Stimulated activated CD4-positive, alpha-beta T cell treated with anti-CD3 and anti-CD28 coated beads, Interleukin-4, amount 100 ng/mL, for 4 hours (primary cell): Measurements from ENCODE around the gene DNAH14.
"Not testable (repeated sequence)": the region's sequence is repeated elsewhere in the genome, so short reads cannot be mapped to it uniquely, and the experiment has no call there.

Source experiments
- DNase-seq, 2 experiments: peaks; one replicate each; pipeline ENCODE4 v3.0.0-alpha.2; 2020

Gene DNAH14

GRCh38 chr1:225004396-225004795, 74.9 kb downstream of the DNAH14 start:
- DNase-seq, result no peak

DNA sequence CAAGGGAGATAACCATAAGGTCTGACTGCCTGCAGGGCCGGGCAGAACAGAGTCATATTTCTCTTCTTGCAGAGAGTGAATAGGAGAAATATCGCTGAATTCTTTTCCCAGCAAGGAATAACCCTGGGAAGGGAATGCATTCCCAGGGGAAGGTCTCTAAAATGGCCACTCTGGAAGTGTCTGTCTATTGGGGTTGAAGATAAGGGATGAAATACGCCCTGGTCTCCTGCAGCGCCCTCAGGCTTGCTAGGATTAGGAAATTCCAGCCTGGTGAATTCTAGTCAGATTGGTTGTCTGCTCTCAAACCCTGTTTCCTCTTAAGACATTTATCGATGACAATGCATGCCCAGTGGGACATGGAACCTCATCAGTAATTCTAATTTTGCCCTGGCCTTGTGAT, 76.9 kb downstream of the DNAH14 start:
- DNase-seq, result not testable (repeated sequence)

DNA sequence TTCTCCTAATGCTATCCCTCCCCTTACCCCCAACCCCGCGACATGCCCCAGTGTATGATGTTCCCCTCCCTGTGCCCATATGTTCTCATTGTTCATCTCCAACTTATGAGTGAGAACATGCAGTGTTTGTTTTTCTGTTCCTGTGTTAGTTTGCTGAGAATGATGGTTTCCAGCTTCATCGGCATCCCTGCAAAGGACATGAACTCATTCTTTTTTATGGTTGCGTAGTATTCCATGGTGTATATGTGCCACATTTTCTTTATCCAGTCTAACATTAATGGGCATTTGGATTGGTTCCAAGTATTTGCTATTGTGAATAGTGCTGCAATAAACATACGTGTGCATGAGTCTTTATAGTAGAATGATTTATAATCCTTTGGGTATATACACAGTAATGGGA, 78.6 kb downstream of the DNAH14 start:
- DNase-seq, result not testable (repeated sequence)

DNA sequence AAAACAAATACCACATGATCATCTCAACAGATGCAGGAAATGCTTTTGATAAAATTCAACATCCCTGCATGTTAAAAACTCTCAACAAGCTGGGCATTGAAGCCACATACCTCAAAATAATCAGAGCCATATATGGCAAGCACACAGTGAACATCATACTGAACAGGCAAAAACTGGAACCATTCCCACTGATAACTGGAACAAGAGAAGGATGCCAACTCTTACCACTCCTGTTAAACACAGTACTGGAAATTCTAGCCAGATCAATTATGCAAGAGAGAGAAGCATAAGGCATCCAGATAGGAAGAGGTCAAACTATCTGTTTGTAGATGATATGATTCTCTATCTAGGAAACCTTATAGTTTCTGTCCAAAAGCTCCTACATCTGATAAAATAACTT, 91.6 kb downstream of the DNAH14 start:
- no peak for DNase-seq

GRCh38 chr1:225026701-225027100, 97.2 kb downstream of the DNAH14 start:
- no peak for DNase-seq

GRCh38 chr1:225036441-225036840, 107.0 kb downstream of the DNAH14 start:
- DNase-seq, result not testable (repeated sequence)

DNA sequence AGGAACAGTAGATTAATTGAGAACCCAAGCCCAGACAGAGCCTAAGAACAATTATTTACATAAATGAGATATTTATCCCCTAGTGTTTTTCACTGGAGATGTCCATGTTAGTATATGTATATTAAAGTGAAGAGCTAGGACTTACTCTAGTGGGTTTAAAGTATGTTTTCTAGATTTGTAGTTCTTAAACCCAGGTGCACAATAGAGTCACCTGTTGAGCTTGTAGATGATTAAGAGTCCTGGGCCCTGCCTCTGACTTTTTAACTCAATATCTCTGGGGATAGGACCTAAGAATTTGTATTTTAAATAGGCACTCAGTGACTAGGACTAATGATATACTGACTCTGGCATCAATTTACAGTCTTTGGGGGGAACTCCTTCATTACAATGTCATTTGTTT, 112.8 kb downstream of the DNAH14 start:
- no peak for DNase-seq

GRCh38 chr1:225044258-225044657, 114.8 kb downstream of the DNAH14 start:
- DNase-seq, result no peak

- no peak for DNase-seq
Observed at GRCh38 chr1:225049594-225049993, 120.1 kb downstream of the DNAH14 start.

DNA sequence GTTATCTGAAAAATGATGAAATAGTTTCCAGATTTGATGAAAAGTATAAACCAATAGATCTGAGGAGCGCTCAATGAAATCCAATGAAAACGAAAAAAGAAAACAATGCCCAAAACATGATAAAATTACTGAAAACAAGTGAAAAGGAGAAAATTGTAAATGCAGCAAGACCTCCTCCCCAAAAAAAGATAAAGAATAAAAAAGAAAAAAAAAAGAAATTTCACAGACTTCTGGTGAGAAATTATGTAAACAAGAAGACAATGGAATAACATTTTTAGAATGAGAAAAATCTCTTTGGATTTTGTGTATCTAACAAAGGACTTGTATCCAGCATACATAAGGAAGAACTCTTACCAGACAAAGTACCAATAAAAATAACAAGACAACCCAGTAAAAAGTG, 134.2 kb downstream of the DNAH14 start:
- DNase-seq, result no peak

DNA sequence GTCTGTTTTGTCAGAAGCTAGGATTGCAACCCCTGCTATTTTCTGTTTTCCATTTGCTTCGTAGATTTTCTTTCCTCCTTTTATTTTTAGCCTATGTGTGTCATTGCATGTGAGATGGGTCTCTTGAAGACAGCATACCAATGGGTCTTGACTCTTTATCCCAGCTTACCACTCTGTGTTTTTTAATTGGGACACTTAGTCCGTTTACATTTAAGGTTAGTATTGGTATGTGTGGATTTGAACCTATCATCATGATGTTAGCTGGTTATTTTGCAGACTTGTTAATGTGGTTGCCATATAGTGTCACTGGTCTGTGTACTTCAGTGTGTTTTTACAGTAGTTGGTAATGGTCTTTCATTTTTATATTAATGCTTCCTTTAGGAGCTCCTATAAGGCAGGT, 141.5 kb downstream of the DNAH14 start:
- DNase-seq, result no peak

DNA sequence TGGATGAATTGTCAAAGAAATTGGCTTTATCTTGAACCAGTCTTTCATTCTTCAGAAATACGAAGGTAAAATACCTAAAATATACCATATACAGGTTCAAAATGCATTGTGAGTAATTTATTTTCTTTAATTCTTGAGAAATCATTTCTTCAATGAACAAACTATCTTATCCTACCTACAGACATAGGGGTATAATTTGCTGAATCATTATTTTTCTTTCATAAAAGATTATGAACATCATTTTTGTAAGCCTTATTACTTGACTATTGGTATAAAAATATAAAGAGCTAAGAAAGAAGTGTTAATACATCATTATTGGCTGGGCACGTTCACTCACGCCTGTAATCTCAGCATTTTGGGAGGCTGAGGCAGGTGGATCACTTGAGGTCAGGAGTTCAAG, 167.7 kb downstream of the DNAH14 start:
- no peak for DNase-seq

GRCh38 chr1:225111000-225111399, 181.5 kb downstream of the DNAH14 start:
- no peak for DNase-seq

- DNase-seq, result no peak
Observed at GRCh38 chr1:225113265-225113664, 183.8 kb downstream of the DNAH14 start.

DNA sequence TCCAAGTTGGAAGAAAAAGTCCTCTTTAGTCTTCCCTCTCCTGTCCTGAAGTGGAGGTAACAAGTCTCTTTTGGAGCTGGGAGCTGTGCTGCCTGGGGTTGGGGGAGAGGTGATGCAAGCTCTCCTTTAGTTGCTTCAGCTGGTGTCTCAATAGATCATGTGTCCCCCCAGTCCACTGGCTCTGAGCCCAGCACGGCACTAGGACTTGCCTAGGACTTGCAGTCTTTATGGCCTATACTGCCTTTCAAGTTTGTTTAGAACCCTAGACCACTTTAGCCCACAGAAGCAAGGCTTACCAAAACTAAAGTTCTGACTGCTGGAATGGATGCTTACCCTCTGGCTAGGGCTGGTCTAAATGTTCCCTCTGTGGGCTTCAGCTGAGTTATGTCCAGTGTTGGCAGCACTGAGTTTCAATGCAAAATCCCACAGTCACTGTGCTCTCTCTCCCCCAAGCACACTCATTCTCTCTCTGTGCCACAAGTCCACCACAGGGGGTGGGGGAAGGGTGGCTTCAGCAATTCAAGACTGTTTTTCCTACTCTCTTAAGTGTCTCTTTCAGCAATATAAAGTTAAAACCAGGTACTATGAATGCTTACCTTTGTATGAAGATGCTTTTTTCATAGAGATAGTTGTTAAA, 185.0 kb downstream of the DNAH14 start:
- DNase-seq, result no peak

GRCh38 chr1:225119307-225119706, 189.8 kb downstream of the DNAH14 start:
- no peak for DNase-seq

GRCh38 chr1:225121095-225121494, 191.6 kb downstream of the DNAH14 start:
- no peak for DNase-seq

DNA sequence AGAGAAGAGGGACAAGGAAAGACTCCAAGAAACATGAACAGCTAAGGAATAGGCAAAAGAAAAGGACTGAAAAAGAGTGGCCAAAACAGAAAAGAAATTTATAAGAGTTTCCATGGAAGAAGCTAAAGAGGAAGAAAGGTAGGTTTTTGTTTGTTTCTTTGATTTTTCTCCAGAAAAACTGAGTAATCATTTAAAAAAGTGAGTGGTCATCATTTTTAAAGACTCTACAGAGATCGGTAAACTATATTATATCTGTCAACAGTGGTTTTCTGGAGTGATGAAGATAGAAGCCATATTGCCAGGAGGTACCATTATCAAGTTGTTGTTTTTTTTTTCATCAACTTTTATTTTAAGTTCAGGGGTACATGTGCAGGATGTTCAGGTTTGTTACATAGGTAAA, 202.4 kb downstream of the DNAH14 start:
- DNase-seq, result no peak

DNA sequence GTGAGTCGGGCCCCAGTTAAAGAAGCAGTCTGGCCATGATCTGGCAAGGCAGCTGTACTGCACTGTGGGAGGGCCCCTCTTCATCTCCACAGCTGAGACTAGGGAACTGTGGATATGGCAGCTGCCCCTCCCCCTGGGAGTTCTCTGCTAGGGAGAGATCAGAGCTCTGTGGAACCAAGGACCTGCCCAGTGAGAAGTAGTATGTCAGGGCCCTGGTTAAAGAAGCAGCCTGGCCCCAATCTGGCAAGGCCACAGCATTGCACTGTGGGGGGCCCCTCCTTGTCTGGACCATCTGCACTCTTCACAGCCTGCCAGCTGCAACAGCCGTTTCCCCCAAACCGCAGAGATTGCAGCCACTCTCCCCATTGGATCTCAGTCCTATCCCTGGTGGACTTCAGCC, 208.5 kb downstream of the DNAH14 start:
- DNase-seq, result no peak

DNA sequence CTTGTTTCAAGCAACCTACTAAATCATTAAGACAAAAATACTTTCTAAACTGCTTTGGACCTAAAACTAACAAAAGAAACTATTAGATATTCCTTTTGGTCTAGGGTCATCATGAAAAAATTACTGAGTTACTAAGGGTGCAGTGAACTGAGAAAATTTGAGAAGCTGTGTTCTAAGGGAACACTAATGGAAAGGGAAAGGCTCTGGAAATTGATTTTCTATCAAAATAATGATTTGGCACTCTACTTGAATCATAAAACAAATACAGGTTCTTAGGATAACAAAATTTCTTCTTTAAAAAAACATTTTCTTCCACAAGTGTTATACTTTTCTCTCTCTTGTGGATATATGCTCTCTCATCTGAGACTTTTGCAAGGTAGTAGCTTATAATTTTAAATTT, 213.5 kb downstream of the DNAH14 start:
- DNase-seq, result no peak

DNA sequence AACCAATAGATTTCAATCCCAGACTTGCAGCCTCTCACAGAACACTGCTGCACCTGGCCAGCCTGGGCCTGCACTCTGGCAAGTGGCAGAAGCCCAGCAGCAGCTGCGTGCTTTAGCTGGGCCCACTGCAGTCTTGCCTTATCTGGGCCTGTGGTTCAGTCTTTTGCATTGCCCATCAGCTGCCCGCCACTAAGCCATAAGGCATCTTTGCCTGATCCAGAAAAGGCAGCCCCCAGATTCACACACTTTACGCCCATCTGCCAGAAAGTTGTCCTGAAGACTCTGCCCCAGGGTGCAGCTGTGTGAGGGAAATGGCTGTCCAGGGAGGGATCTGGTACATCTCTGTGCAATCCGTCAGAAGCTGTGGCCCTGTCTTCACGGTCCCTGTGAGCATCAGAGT, 217.0 kb downstream of the DNAH14 start:
- no peak for DNase-seq

DNA sequence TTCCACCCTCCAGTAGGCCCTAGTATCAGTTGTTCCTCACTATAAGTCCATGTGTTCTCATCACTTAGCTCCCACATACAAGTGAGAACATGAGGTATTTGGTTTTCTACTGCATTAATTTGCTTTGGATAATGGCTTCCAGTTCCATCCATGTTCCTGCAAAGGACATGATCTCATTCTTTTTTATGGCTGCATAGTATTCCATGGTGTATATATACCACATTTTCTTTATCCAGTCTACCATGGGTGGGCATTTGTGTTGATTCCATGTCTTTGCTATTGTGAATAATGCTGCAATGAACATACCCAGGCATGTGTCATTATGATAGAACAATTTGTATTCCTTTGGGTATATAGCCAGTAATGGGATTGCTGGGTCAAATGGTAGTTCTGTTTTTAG, 218.3 kb downstream of the DNAH14 start:
- DNase-seq, result not testable (repeated sequence)

DNA sequence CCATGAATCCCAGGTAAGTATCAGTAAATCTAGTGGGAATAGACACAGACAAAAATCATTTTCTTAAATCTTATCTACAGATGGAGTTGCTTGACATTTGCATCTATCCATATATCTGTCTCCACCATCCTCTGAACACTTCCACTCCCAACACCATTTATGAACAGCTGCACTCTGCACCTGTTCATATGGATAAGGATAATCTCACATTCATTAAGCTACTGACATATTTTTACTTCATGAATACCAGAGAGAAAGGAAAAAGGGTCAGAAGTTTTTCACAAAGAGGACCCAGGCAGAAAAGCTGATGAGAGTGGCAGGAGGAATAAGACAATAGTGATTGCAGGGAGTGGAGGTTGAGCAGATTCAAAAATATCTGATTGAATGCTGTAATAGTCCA, 222.6 kb downstream of the DNAH14 start:
- DNase-seq, result no peak

- no peak for DNase-seq
Observed at GRCh38 chr1:225155555-225155954, 226.1 kb downstream of the DNAH14 start.

GRCh38 chr1:225156254-225156653, 226.8 kb downstream of the DNAH14 start:
- DNase-seq, result no peak

DNA sequence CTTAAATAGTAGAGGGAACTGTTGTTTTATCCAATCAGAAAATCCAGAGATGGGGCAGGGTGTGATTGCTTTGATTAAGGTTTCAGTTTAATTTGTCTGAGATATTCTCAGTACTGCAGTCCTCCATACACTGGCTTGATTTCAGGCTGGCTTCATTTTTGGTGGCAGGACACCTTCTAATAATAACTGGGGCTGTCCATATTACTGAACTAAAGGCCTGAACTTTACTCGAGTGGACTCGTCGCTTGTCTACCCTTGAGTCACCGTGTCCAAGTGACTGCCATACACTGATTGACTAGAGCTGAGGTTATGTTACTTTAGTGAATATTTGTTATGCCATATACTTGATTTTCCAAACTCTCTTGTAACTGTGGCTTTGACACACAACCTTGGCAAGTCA, 228.8 kb downstream of the DNAH14 start:
- no peak for DNase-seq
